Tibial nerve (tissue), 3 donors: ENCODE measurements around the gene MAGI1.

Source experiments
- CTCF ChIP-seq, 5 experiments: fragments of 200-600 bp in 3 of 5; fragments of 450-650 bp in 2 of 5; sonication (generic) in 3 of 5; IDR thresholded peaks; one replicate each; pipeline ENCODE4 v1.5.1; 2016 to 2019; ENCODE audit warnings: antibody characterized with exemption in 5 of 5, mild to moderate bottlenecking in 3 of 5, moderate library complexity in 2 of 5
- POLR2A ChIP-seq, 2 donors: fragments of 450-650 bp; IDR thresholded peaks; one replicate each; pipeline ENCODE4 v1.6.1; 2017; ENCODE audit warnings: antibody characterized with exemption in 2 of 2, mild to moderate bottlenecking in 2 of 2, moderate library complexity in 2 of 2

DNA sequence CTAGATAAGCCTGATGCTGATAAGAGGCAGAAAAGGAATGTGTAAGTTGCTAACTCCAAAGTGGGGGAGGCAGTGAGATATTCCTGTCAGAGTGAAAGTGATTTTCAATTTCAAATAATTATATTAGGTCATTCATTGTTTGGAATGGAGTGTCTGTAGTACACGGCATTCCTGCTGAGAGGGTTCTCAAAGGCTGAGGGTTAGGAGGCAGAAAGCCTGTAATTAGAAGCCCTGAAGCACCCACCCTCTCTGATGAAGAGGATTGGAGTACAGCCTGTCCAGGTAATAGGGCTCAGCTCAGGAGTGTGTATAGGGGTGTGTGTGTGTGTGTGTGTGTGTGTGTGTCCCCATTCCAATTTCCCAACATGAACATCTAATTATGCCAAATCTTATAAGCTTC is 486.8 kb downstream of the MAGI1 start:
- TF ChIP-seq CTCF (IDR thresholded peaks at IDR 0.05) (no peak), POLR2A (IDR thresholded peaks at IDR 0.05) (no peak)
